Stimulated activated CD8-positive, alpha-beta memory T cell treated with anti-CD3 and anti-CD28 coated beads, Interleukin-15, amount 100 ng/mL, for 4 hours (primary cell): ENCODE data around the gene AGER.
"Not testable (repeated sequence)": the region's sequence is repeated elsewhere in the genome, so short reads cannot be mapped to it uniquely, and the experiment has no call there.

ENCODE experiments used
- DNase-seq, 2 donors: peaks; one replicate each; pipeline ENCODE4 v3.0.0-alpha.2; 2020; ENCODE audit warnings: low read depth in 2 of 2

Gene AGER

DNA sequence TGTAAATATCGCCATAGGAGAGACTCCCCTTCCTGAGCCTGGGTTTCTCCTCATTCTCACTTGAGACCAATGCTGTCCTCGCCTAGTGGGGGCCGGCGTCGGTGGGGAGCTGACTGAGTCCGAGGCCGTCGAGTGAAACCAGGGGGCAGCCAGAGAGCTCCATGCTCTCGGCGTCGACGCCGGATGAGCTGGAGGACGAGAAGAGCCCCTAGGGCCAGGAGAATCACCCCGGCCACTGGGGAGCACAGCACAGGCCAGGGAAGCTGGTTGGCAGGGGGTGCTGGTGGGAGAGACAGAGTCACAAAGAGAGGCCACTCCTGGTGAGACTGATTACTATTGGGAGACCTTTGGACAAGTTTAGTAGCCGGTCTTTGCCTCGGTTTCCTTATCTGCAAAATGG is 14.8 kb upstream of the AGER start:
- no peak for DNase-seq

- DNase-seq, result no peak
Observed at GRCh38 chr6:32198345-32198696, 14.3 kb upstream of the AGER start.

- no peak for DNase-seq
Observed at GRCh38 chr6:32196682-32197616, 12.9 kb upstream of the AGER start.

GRCh38 chr6:32195902-32196681 is 12.0 kb upstream of the AGER start:
- peak in 1 of 2 donors; percentile 45 for DNase-seq

DNA sequence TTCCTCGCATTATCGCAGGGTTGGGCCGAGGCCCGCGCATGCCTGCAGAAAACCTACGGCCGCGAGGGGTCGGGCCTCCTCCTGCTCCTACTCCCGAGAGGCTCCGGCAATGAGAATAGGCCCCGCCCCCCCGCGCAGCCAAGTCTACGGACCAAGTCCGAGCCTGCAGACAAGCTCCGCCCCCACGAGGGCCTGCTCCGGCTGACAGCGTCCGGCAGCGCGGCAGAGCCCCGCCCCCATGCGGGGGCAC is 11.5 kb upstream of the AGER start:
- peak; percentile 99 to 100 for DNase-seq

DNA sequence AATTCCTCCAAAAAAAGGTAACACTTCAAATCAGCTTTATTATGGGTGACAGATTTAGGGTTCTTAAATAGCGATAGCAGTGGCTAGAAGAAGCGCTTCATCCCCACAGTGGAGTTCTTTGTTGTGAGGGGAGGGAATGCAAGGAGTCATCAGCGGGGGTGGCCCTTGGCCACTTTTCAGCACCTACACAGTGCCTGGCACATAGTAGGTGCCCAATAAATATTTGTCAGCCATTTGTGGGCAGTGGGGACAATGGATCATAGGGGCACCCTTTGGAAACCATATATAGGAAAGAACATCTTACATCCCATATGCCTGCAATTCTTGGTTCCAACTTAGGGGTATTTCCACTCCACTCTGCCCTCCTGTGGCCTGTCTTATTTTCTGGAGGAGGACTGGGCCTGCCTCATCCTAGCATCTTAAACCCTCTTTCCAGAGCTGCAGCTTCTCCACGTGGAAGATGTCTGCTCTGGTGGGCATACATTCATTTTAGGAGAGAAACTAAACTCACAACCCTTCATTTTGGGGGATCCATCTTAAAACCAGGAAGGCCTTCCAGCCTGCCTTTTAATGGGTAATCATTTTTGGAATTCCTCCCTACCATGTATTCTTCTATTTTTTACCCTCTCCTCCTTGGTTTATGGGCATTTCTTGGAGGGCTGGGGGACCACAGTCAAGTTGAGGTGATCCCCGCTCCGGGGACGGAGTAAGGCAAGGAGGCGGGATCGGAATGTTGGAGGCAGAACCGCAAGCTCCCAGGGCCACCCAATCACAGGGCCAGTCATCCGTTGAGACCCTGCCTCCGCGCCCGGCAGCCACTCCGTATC is 11.0 kb upstream of the AGER start:
- no peak for DNase-seq

DNA sequence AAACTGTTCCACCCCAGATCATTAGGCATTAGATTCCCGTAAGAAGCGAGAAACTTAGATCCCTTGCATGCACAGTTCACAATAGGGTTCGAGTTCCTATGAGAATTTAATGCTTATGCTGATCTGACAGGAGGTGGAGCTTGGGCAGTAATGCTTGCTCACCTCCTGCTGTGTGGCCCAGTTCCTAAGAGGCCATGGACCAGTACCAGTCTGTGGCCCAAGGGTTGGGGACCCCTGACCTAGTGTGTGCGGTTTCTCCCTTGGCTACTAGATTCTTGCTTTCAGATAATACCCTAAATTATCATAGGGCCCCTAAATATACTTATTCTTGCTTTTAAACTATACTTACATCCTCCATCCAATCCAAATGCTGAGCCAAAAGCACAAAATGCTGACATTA is 10.3 kb upstream of the AGER start:
- no peak for DNase-seq

DNA sequence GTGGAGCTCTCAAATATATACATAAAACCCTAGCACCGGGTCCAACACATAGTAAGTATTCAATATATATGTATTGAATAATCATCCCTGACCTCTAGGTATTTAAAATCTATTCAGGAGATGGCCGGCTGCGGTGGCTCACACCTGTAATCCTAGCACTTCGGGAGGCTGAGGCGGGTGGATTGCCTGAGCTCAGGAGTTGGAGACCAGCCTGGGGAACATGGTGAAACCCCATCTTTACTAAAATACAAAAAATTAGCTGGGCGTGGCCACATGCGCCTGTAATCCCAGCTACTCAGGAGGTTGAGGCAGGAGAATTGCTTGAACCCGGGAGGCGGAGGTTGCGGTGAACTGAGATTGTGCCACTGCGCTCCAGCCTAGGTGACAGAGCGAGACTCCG is 9.0 kb upstream of the AGER start:
- not testable (repeated sequence) for DNase-seq

DNA sequence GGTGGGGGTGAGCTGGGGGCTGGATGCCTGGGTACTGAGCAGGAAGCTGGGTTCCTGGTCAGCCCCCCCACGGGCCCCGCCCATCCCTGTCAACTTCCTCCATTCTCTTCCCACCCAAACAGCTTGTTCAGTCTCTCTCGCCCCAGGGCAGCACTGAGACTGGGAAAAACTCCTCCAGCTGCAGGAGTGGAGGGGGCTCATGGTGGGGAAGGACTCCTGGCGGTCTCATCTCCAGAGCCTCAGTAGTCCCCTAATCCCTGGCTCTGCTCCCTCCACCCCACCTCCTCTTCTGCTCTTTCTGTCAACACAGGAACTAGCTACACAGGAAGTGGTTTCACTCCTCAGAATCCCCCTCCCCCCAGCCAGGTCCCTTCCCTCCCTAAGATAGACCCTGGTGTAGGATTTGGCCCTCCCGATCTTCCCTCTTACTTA is 8.6 kb upstream of the AGER start, which contains the start of gene GPSM3:
GPSM3 (minus strand) TSS at position 36 of the 432 bp plus-strand sequence. CDS start 130 bp downstream, outside the sequence.
- no peak for DNase-seq

- no peak for DNase-seq
Observed at GRCh38 chr6:32191696-32192607, 7.9 kb upstream of the AGER start.

GRCh38 chr6:32190911-32191677 is 7.0 kb upstream of the AGER start:
- DNase-seq, result no peak

DNA sequence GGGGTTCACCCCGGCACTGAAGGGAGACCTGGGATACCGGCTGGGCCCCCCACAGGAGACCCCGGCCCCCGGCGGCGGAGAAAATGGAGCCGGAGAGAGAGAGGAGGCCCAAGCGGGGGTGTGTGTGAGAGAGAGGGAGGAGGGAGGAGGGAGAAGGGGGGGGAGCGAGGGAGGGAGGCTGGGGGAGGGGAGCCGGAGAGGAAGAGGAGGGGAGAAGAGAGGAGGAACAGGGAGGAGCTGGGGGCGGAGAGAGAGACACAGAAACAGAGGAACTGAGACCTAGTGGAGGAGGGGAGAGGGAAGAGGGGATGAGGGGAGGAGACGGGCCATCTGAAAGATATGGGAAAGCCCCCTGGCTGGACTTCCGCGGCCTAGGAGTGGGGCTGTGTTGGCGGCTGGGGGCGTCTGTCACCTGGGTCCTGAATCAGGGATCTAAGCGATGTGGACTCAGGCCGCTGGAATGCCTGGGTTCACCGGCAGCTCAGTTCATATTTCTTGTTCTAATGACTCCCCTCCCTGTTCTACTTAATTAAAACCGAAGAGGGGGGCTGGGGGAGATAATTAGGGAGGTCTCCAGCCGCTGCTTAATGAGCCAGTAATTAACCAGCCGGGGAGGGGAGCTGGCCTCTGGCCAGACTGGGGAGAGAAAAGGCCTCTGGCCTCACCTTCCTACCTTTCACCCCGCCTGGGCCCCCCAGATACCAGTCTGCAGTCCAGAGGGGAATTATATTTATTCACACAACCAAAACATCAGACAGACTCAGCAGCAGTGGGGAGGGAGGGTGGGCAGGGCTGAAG is 6.2 kb upstream of the AGER start, which contains the start of gene PBX2:
PBX2 (minus strand) TSS at position 149 of the 798 bp plus-strand sequence. CDS start 287 bp downstream, outside the sequence.
- peak; percentile 64 to 75 for DNase-seq

DNA sequence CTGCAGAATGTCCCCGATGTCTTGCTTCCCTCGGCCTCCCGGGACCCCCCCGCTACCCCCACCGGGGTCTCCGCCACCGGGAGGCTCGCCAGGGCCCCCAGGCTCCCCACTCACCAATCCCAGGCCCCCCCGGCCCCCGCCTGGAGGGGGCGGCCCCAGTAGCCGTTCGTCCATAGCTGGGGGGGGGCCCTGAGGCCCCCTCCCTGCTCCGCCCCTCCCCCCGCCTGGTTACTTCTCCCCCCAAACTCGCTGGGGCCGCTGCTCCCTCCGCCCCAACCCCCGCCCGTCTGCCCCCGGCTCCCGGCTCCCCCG is 5.6 kb upstream of the AGER start:
- DNase-seq, result no peak

- no peak for DNase-seq
Observed at GRCh38 chr6:32189069-32189741, 5.2 kb upstream of the AGER start.

DNA sequence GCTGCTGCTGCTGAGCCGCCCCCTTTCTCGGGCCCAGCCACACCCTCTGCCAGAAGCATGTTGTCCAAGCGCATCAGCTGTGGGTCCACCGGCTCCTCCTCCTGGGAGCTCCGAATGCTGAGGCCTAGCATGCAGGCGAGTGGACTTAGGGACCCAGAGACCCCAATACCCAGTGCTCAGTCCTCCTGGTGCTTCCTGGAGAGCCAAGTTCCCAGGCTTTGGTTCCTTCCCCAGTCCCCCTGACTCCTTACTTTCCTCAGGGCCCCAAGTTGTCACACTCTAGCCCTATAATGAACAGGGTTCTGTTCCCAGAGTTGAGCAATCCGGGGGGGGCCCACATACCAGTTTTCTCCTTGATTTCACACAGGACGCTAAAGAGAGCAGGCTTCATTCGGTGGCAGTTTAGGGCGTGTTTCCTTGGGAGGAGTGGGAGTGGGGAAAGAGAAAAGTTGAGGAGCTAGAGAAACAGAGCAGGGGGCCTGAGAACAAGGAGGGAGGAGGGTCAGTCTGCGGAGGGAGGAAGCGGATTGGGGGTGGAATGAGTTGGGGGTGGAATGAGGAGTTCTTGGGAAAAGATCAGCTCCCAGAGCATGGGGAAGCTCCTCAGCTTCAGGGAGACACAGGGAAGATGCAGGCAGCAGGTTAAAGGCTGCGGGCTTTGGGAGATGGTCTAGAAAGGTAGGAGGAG is 4.5 kb upstream of the AGER start:
- DNase-seq, result no peak

DNA sequence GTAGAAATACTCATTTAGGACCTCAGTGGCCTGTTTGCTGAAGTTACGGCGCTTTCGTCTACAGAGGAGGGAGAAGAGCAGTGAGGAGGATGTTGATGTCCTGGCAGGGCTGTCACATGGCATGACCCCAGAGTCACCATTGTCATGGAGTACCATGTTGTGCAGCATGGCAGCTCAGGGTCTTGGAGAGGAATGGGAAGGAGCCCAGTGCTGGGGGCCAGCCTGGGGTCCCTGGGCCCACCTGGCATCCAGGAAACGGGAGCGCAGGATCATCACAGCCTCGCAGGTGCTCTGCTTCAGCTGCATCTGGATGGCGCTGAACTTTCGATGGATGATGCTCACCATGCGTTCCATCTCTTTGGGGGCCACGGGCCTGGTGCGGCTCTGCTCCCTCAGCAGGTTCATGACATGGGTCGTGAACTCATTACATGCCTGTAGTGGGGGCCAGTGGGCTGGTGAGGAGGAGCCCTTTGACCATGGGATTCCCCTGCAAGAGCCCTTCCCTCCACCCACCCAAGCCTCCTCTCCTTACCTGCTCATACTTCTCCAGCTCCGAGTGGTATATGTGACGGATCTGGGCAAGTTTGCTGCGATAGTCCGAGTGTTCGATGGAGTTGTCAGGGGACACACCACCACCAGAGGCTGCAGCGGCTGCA is 3.8 kb upstream of the AGER start:
- DNase-seq, result not testable (repeated sequence)

DNA sequence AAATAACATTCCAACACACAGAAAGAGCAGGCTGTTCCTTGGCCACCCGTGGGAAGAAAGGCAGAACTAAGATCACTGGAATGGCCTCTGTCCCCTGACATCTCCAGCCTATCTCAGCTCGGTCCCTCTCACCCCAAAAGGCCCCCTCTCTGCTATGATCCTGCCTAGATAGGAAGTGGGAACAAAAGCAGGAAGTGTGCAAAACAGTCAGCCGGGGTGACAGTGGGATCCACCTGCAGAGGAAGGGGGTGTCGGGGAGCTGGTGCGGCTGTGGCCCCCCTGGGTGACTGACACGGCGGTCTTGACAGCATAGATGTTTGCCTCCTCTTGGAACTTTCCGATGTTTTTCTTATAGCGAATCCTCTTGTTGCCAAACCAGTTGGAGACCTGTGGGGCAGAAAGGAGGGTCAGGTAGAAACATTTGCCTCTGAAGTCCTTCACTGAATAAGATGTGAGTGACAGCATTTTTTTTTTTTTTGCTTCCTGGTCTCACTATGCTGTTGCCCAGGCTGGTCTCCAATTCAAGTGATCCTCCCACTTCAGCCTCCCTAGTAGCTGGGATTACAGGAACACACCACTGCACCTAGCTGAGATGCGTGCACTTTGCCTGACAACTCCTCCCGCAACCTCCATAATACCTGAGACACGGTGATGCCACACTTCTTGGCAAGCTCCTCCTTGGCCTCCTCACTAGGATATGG is 3.1 kb upstream of the AGER start:
- no peak for DNase-seq
